ENCODE measurements around the gene ITSN1.

The ITSN1 gene

DNA sequence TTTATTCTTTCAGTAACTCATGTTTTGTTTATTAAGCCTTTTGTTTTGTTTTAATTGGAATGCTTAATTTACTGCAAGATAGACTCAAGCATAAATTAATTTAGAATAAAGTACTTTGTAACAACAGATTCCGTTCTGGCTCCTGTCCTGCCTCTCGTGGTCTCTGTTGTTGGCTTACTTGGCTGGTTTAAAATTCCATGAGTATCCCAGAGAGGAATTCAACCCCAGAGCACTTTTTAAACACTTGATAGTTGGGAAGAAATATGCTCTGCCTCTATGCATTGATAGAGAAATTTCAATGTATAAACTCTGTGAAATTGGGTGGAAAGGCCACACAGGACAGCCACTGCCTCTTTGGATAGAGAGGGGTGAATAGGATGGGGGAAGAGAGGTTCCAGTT is 183.6 kb downstream of the ITSN1 start:
- TF ChIP-seq, protein P1, sequence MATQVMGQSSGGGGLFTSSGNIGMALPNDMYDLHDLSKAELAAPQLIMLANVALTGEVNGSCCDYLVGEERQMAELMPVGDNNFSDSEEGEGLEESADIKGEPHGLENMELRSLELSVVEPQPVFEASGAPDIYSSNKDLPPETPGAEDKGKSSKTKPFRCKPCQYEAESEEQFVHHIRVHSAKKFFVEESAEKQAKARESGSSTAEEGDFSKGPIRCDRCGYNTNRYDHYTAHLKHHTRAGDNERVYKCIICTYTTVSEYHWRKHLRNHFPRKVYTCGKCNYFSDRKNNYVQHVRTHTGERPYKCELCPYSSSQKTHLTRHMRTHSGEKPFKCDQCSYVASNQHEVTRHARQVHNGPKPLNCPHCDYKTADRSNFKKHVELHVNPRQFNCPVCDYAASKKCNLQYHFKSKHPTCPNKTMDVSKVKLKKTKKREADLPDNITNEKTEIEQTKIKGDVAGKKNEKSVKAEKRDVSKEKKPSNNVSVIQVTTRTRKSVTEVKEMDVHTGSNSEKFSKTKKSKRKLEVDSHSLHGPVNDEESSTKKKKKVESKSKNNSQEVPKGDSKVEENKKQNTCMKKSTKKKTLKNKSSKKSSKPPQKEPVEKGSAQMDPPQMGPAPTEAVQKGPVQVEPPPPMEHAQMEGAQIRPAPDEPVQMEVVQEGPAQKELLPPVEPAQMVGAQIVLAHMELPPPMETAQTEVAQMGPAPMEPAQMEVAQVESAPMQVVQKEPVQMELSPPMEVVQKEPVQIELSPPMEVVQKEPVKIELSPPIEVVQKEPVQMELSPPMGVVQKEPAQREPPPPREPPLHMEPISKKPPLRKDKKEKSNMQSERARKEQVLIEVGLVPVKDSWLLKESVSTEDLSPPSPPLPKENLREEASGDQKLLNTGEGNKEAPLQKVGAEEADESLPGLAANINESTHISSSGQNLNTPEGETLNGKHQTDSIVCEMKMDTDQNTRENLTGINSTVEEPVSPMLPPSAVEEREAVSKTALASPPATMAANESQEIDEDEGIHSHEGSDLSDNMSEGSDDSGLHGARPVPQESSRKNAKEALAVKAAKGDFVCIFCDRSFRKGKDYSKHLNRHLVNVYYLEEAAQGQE (IDR thresholded peaks at IDR 0.05; ENCODE audit: insufficient read depth in 1 of 2, low read depth in 2 of 2, low read length in 2 of 2): no peak
- TF ChIP-seq TAF1 (IDR thresholded peaks at IDR 0.05; ENCODE audit: borderline replicate concordance, insufficient read depth, low read length) (no peak), FOXP2 (optimal IDR thresholded peaks at IDR 0.05; ENCODE audit: borderline replicate concordance, extremely low read depth, extremely low read length, insufficient read depth) (no peak), POLR2AphosphoS5 (IDR thresholded peaks at IDR 0.05; ENCODE audit: low read depth, low read length) (no peak), SIN3A (IDR thresholded peaks at IDR 0.05; ENCODE audit: borderline replicate concordance, insufficient read depth, low read length) (no peak)

DNA sequence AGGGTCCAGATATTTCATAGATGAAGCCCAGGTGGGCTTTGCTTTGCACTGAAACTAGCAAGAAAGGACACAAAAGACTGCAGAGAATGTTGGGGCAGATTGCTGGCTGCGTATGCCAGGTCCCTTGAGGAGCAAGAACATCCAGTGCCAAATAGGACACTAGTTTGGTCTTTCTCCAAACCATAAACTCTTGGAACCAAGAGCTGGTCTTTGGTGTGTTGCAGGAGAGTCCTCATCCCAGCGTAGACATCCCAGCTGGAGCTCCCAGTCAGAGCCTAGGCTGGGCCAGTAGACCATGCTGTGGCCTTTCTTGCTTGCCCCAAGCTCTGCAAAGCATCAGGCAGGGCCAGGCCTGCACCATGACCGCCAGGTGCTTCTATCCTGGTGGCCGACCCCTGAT is 185.8 kb downstream of the ITSN1 start:
- TF ChIP-seq, protein P1 (IDR thresholded peaks at IDR 0.05; ENCODE audit: insufficient read depth in 1 of 2, low read depth in 2 of 2, low read length in 2 of 2): no peak
- no peak for TF ChIP-seq FOXP2 (optimal IDR thresholded peaks at IDR 0.05; ENCODE audit: borderline replicate concordance, extremely low read depth, extremely low read length, insufficient read depth)
- TF ChIP-seq POLR2AphosphoS5 (IDR thresholded peaks at IDR 0.05; ENCODE audit: low read depth, low read length): no peak
- no peak for TF ChIP-seq SIN3A (IDR thresholded peaks at IDR 0.05; ENCODE audit: borderline replicate concordance, insufficient read depth, low read length)
- no peak for TF ChIP-seq TAF1 (IDR thresholded peaks at IDR 0.05; ENCODE audit: borderline replicate concordance, insufficient read depth, low read length)

GRCh38 chr21:33828577-33828976 is 186.3 kb downstream of the ITSN1 start:
- TF ChIP-seq, protein P1 (IDR thresholded peaks at IDR 0.05; ENCODE audit: insufficient read depth in 1 of 2, low read depth in 2 of 2, low read length in 2 of 2): no peak
- no peak for TF ChIP-seq SIN3A (IDR thresholded peaks at IDR 0.05; ENCODE audit: borderline replicate concordance, insufficient read depth, low read length)
- TF ChIP-seq TAF1 (IDR thresholded peaks at IDR 0.05; ENCODE audit: borderline replicate concordance, insufficient read depth, low read length): no peak
- TF ChIP-seq POLR2AphosphoS5 (IDR thresholded peaks at IDR 0.05; ENCODE audit: low read depth, low read length): no peak
- TF ChIP-seq FOXP2 (optimal IDR thresholded peaks at IDR 0.05; ENCODE audit: borderline replicate concordance, extremely low read depth, extremely low read length, insufficient read depth): no peak

GRCh38 chr21:33829844-33830243 is 187.5 kb downstream of the ITSN1 start:
- no peak for TF ChIP-seq SIN3A (IDR thresholded peaks at IDR 0.05; ENCODE audit: borderline replicate concordance, insufficient read depth, low read length)
- no peak for TF ChIP-seq POLR2AphosphoS5 (IDR thresholded peaks at IDR 0.05; ENCODE audit: low read depth, low read length)
- TF ChIP-seq, protein P1 (IDR thresholded peaks at IDR 0.05; ENCODE audit: insufficient read depth in 1 of 2, low read depth in 2 of 2, low read length in 2 of 2): no peak
- no peak for TF ChIP-seq TAF1 (IDR thresholded peaks at IDR 0.05; ENCODE audit: borderline replicate concordance, insufficient read depth, low read length)
- no peak for TF ChIP-seq FOXP2 (optimal IDR thresholded peaks at IDR 0.05; ENCODE audit: borderline replicate concordance, extremely low read depth, extremely low read length, insufficient read depth)

Measured in PFSK-1 (cell line).